Right lobe of liver (tissue), 4 donors: Measurements from ENCODE around the gene C2orf92.

Experiments
- POLR2A ChIP-seq: fragments of 450-650 bp; IDR thresholded peaks from one replicate; pipeline ENCODE4 v1.6.1; 2017; ENCODE audit warnings: antibody characterized with exemption, mild to moderate bottlenecking
- TF ChIP-seq, protein P1 (sequence below), 4 donors: fragments of 200-600 bp in 3 of 4; fragments of 450-650 bp in 1 of 4; IDR thresholded peaks; one replicate each; pipeline versions ENCODE4 v1.5.1 to v1.8.0; 2016 to 2022; ENCODE audit warnings: antibody characterized with exemption in 4 of 4, mild to moderate bottlenecking in 2 of 4
- donor health status: DM: no; HTN: no; CAD: no.
- donor health status: DM: no; HTN: no; CAD: no.
- donor health status: DM: no; HTN: yes; CAD: no.

GRCh38 chr2:97656905-97657587 lies 12.5 kb upstream of the C2orf92 start:
- TF ChIP-seq, protein P1, sequence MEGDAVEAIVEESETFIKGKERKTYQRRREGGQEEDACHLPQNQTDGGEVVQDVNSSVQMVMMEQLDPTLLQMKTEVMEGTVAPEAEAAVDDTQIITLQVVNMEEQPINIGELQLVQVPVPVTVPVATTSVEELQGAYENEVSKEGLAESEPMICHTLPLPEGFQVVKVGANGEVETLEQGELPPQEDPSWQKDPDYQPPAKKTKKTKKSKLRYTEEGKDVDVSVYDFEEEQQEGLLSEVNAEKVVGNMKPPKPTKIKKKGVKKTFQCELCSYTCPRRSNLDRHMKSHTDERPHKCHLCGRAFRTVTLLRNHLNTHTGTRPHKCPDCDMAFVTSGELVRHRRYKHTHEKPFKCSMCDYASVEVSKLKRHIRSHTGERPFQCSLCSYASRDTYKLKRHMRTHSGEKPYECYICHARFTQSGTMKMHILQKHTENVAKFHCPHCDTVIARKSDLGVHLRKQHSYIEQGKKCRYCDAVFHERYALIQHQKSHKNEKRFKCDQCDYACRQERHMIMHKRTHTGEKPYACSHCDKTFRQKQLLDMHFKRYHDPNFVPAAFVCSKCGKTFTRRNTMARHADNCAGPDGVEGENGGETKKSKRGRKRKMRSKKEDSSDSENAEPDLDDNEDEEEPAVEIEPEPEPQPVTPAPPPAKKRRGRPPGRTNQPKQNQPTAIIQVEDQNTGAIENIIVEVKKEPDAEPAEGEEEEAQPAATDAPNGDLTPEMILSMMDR (IDR thresholded peaks at IDR 0.05) = no peak
- no peak for TF ChIP-seq POLR2A
